GM21381 (cell line): ENCODE measurements around the gene CD300LD.

Experiments
- ATAC-seq: cut with Tn5 transposase; IDR thresholded peaks from one replicate; pipeline ENCODE4 v1.9.1; 2021; ENCODE audit warnings: mild to moderate bottlenecking, moderate library complexity; ENCODE audit not compliant: unreplicated experiment

Gene CD300LD

GRCh38 chr17:74545843-74546230 lies 46.2 kb downstream of the CD300LD start, which contains the start of gene CD300C:
Gene CD300C, minus strand, starts transcription at chr17:74546115. Its CDS starts 333 bp downstream, at chr17:74545782.
- ATAC-seq, result no peak

GRCh38 chr17:74544991-74545842 lies 46.9 kb downstream of the CD300LD start:
- no peak for ATAC-seq

DNA sequence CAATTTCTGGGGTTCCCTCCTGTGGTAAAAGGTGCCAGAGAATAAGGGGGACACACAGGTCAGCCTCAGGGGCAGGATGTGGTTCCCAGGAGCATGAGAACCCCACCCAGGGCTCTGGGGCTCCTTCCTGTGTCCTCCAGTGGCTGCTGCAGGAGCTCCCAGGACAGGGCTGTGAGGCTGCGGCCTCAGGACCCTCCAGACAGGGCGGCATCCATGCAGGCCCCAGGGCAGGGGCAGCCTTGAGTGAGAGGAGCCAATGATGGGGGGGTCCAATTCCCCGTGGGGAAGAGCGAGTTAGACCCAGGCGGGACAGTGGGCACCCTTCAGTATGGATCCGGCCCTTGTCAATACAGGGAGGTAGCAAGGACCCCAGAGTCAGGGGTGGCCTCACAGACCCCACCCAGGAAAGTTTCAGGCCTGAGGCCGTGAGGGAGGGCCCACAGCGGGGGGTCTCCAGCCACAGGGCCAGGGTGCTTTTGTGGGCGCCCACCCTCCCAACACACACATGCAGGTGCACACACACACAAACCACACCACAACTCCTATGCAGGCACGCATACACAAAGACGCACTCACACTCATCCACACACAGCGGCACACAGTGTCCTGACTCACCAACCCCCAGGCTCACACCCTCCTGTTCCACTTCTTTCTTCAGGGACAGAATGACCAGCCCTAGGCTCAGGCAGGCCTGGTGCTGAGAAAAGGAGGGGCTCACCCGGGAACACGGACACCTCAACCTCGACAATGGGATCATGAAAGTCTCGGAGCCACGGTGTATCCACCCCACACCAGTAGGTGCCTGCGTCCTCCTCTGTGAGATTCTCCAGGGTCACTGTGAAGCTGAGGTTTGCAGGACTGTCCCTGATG lies 48.0 kb downstream of the CD300LD start:
- ATAC-seq, result no peak

DNA sequence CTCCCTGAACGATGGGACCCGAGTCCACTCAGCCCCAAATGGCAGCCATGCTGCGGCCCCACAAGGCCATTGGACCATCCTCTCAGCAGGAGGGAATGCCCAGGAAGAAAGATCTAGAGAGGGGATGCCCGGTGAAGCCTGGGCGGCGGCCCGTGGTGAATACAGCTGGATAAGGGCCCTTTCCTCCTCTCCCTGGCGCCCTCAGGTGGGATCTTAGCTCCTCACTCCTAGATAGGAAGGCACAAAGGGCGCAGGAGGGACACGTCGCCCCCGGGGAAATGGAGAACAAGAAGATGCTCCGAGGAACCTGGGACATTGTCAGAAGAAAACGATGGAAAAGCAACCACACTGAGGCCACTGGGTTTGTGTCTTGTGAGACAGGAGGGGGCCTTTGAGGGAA lies 48.7 kb downstream of the CD300LD start:
- ATAC-seq, result no peak

GRCh38 chr17:74542727-74543383 lies 49.2 kb downstream of the CD300LD start:
- no peak for ATAC-seq

GRCh38 chr17:74542166-74542565 lies 49.9 kb downstream of the CD300LD start:
- no peak for ATAC-seq

- no peak for ATAC-seq
These were observed 50.6 kb downstream of the CD300LD start for GRCh38 chr17:74541176-74542111.

- ATAC-seq, result no peak
These were observed 52.7 kb downstream of the CD300LD start for GRCh38 chr17:74539281-74539820.

DNA sequence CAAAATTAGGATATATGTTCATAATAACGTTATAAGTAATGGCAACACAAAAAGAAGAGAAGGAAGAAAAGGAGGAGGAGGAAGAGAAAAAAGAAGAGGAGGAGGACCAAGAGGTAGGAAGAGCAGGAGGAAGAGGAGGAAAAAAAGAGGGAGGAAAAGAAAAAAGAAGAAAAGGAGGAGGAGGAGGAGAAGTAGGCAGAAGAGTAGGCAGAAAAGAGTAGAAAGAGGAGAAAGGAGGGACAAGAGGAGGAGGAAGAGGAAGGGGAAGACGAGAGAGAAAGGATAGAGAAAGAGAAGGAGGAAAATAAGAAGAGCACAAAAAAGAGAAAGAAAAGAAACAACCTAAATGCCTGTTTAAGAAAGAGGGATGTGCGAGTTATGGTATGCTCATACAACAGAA lies 55.2 kb downstream of the CD300LD start:
- no peak for ATAC-seq

GRCh38 chr17:74532115-74532514 lies 60.0 kb downstream of the CD300LD start:
- no peak for ATAC-seq

GRCh38 chr17:74531231-74531761 lies 60.8 kb downstream of the CD300LD start, which contains the start of gene CD300LB:
Gene CD300LB, minus strand, starts transcription at chr17:74531475. Its CDS starts 125 bp downstream, at chr17:74531350.
- ATAC-seq, result no peak

DNA sequence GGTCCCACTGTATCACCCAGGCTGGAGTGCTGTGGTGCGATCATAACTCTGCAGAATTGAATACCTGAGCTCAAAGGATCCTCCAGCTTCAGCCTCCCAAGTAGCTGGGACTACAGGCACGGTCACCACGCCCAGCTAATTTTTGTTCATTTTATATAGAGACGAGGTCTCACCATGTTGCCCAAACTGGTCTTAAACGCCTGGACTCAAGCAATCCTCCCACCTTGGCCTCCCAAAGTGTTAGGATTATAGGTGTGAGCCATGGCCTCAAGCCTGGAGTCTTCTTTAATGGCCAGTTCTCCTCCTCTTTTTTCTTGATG lies 61.3 kb downstream of the CD300LD start:
- ATAC-seq, result no peak
